Activated T-cell treated with anti-CD3 and anti-CD28 coated beads for 4 hours (primary cell): ENCODE data around the gene RAD52.
"Not testable (repeated sequence)": the region's sequence is repeated elsewhere in the genome, so short reads cannot be mapped to it uniquely, and the experiment has no call there.

Experiments
- DNase-seq: peaks from one replicate; pipeline ENCODE4 v3.0.0-alpha.2; 2020

The RAD52 gene

GRCh38 chr12:966724-967123, 17.2 kb upstream of the RAD52 start:
- no peak for DNase-seq

GRCh38 chr12:958588-959123, 9.2 kb upstream of the RAD52 start:
- no peak for DNase-seq

GRCh38 chr12:955939-956338, 6.4 kb upstream of the RAD52 start:
- no peak for DNase-seq

GRCh38 chr12:954741-955140, 5.2 kb upstream of the RAD52 start:
- DNase-seq: no peak

- no peak for DNase-seq
Measured at GRCh38 chr12:953776-954175, 4.3 kb upstream of the RAD52 start.

- no peak for DNase-seq
Measured at GRCh38 chr12:951176-951575, 1.7 kb upstream of the RAD52 start.

GRCh38 chr12:948238-948637, 1.3 kb downstream of the RAD52 start:
- no peak for DNase-seq

GRCh38 chr12:946631-947030, 2.9 kb downstream of the RAD52 start:
- DNase-seq: no peak

- no peak for DNase-seq
Measured at GRCh38 chr12:946212-946611, 3.3 kb downstream of the RAD52 start.

- DNase-seq: no peak
Measured at GRCh38 chr12:944211-944610, 5.3 kb downstream of the RAD52 start.

- no peak for DNase-seq
Measured at GRCh38 chr12:943051-943450, 6.4 kb downstream of the RAD52 start.

- DNase-seq: no peak
Measured at GRCh38 chr12:938810-939209, 10.7 kb downstream of the RAD52 start.

- DNase-seq: no peak
Measured at GRCh38 chr12:936377-937345, 12.8 kb downstream of the RAD52 start.

GRCh38 chr12:935891-936290, 13.6 kb downstream of the RAD52 start:
- not testable (repeated sequence) for DNase-seq

GRCh38 chr12:931591-931990, 17.9 kb downstream of the RAD52 start:
- DNase-seq: no peak

- no peak for DNase-seq
Measured at GRCh38 chr12:931060-931459, 18.4 kb downstream of the RAD52 start.

- no peak for DNase-seq
Measured at GRCh38 chr12:926641-927040, 22.9 kb downstream of the RAD52 start.

GRCh38 chr12:922285-922684, 27.2 kb downstream of the RAD52 start:
- DNase-seq: no peak

- no peak for DNase-seq
Measured at GRCh38 chr12:920676-921075, 28.8 kb downstream of the RAD52 start.

- DNase-seq: no peak
Measured at GRCh38 chr12:916712-917445, 32.6 kb downstream of the RAD52 start.

- no peak for DNase-seq
Measured at GRCh38 chr12:916240-916639, 33.3 kb downstream of the RAD52 start.

GRCh38 chr12:915090-915489, 34.4 kb downstream of the RAD52 start:
- DNase-seq: no peak

- no peak for DNase-seq
Measured at GRCh38 chr12:913919-914698, 35.4 kb downstream of the RAD52 start.
